ENCODE data around the gene NRROS. TPM values are rescaled to one million over a fixed set of nuclear protein-coding genes. Genes with fewer than 3 reads are reported as not detected.

NRROS gene
- total RNA-seq, 1 donor from 2014 or later = 1.4 TPM

DNA sequence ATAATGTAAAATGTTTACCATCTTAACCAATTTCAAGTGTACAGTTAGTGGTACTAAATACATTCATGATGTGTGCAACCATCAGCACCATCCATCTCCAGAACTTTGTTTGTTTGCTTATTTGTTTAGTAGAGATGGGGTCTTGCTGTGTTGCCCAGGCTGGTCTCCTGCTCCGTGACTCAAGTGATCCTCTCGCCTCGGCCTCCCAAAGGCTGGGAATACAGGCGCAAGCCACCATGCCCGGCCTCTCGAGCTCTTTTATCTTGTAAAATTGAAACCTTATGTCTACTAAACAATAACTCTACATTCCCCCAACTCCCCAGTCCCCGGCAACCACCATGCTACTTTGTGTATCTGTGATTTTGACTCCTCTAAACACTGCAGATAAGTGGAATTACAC, 39.1 kb upstream of the NRROS start:
- no peak overlapping the region for H3K4me3 Mint-ChIP-seq (ENCODE audit: low read depth)
- H3K27ac Mint-ChIP-seq = no peak overlapping the region
- peaks cover 10% of the 10 kb centered on the region for H3K27me3 Mint-ChIP-seq
- TF ChIP-seq, protein P1, sequence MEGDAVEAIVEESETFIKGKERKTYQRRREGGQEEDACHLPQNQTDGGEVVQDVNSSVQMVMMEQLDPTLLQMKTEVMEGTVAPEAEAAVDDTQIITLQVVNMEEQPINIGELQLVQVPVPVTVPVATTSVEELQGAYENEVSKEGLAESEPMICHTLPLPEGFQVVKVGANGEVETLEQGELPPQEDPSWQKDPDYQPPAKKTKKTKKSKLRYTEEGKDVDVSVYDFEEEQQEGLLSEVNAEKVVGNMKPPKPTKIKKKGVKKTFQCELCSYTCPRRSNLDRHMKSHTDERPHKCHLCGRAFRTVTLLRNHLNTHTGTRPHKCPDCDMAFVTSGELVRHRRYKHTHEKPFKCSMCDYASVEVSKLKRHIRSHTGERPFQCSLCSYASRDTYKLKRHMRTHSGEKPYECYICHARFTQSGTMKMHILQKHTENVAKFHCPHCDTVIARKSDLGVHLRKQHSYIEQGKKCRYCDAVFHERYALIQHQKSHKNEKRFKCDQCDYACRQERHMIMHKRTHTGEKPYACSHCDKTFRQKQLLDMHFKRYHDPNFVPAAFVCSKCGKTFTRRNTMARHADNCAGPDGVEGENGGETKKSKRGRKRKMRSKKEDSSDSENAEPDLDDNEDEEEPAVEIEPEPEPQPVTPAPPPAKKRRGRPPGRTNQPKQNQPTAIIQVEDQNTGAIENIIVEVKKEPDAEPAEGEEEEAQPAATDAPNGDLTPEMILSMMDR (IDR thresholded peaks at IDR 0.05; ENCODE audit: unreplicated experiment) = no peak
- H3K9me3 Mint-ChIP-seq (ENCODE audit: low read depth) = no peaks in the 10 kb centered on the region
- no peak for DNase-seq (ENCODE audit: low spot score, unreplicated experiment)
- H3K36me3 Mint-ChIP-seq (ENCODE audit: insufficient read depth) = no peaks in the 10 kb centered on the region
- H3K4me1 Mint-ChIP-seq (ENCODE audit: low read depth) = no peaks in the 10 kb centered on the region

DNA sequence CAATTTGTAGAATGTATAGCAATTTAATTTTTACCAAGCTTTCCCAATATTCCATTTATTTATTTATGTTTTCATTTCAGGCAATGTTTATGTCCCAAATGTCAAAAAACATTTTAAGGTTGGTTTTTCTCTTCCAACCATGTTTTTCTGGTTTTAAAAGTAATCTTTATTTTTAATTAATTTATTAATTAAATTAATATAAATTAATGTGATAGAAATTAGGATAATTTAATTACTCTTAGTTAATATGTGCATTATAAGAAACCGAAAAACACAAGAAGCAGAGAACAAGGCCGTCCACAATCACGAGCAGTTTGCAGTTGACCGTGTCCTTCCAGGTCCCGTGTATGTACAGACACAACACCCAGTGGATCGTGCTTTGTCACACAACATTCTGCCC, 36.8 kb upstream of the NRROS start:
- no peak overlapping the region for H3K27ac Mint-ChIP-seq
- H3K27me3 Mint-ChIP-seq = peaks cover 5% of the 10 kb centered on the region
- H3K36me3 Mint-ChIP-seq (ENCODE audit: insufficient read depth) = no peaks in the 10 kb centered on the region
- H3K4me3 Mint-ChIP-seq (ENCODE audit: low read depth) = no peak overlapping the region
- no peak for DNase-seq (ENCODE audit: low spot score, unreplicated experiment)
- H3K4me1 Mint-ChIP-seq (ENCODE audit: low read depth) = no peaks in the 10 kb centered on the region
- TF ChIP-seq, protein P1 (IDR thresholded peaks at IDR 0.05; ENCODE audit: unreplicated experiment) = no peak
- H3K9me3 Mint-ChIP-seq (ENCODE audit: low read depth) = no peaks in the 10 kb centered on the region

DNA sequence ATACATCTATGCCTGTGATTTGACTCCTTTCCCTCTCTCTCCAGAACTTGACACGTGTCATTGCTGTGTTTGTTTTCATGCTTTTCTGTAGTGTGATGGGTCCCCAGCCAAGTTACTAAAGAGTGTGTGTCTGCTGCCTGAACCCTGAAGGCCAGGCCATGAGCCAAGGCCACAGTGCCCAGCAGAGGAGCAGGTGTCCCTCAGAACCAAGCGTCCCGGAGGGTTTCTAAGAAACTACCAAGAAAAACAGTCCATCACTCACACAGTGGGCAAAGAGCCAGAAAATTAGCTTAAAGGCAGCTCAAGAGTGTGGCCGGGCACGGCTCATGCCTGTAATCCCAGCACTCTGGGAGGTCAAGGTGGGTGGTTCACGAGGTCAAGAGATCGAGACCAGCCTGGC, 35.8 kb upstream of the NRROS start:
- H3K27ac Mint-ChIP-seq = no peak overlapping the region
- H3K4me3 Mint-ChIP-seq (ENCODE audit: low read depth) = no peak overlapping the region

DNA sequence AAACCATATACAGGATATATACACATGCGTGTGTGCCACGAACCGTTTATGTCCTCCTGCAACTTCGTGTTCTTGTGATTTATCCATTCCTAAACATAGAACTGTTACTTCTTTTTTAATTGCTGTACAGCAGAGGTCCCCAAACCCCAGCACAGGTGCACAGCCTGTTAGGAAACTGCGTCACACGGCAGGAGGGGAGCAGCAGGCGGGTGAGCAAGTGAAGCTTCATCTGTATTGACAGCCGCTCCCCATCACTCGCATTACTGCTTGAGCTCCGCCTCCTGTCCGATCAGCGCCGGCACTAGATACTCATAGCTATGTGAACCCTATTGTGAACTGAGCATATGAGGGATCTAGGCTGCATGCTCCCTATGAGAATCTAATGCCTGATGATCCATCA, 34.9 kb upstream of the NRROS start:
- Mint-ChIP-seq H3K4me3 (ENCODE audit: low read depth) (no peak overlapping the region), H3K27ac (no peak overlapping the region), H3K9me3 (ENCODE audit: low read depth) (no peaks in the 10 kb centered on the region), H3K36me3 (ENCODE audit: insufficient read depth) (no peaks in the 10 kb centered on the region), H3K27me3 (peaks cover 5% of the 10 kb centered on the region), H3K4me1 (ENCODE audit: low read depth) (peaks cover 2% of the 10 kb centered on the region)
- no peak for DNase-seq (ENCODE audit: low spot score, unreplicated experiment)
- TF ChIP-seq, protein P1 (IDR thresholded peaks at IDR 0.05; ENCODE audit: unreplicated experiment) = no peak

More for the DNA sequence above, 35.8 kb upstream of the NRROS start:
- no peak for DNase-seq (ENCODE audit: low spot score, unreplicated experiment)
- Mint-ChIP-seq H3K4me1 (ENCODE audit: low read depth) (no peaks in the 10 kb centered on the region), H3K27me3 (peaks cover 5% of the 10 kb centered on the region), H3K9me3 (ENCODE audit: low read depth) (no peaks in the 10 kb centered on the region), H3K36me3 (ENCODE audit: insufficient read depth) (no peaks in the 10 kb centered on the region)
- TF ChIP-seq, protein P1 (IDR thresholded peaks at IDR 0.05; ENCODE audit: unreplicated experiment) = no peak

DNA sequence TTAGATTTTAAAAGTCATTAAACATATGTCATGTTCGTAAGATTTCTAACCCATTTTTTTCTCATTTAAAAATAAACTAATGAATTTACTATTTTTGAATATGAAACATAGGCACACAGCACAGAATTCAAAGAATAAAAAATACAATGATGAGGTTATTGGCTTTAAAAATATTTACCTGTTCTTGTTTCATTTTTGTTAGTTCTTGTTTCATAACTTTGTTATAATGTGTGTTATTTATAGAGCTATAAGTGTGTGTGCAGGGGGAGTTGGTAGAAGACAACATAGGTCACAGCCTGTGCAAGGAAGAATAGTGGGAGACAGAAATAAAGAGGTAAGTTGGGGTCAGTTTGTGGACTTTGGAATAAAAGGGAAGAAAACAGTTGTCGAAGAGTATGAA, 30.8 kb upstream of the NRROS start:
- H3K27ac Mint-ChIP-seq = no peak overlapping the region
- H3K27me3 Mint-ChIP-seq = no peaks in the 10 kb centered on the region
- no peaks in the 10 kb centered on the region for H3K9me3 Mint-ChIP-seq (ENCODE audit: low read depth)
- no peaks in the 10 kb centered on the region for H3K36me3 Mint-ChIP-seq (ENCODE audit: insufficient read depth)
- DNase-seq (ENCODE audit: low spot score, unreplicated experiment) = no peak
- TF ChIP-seq, protein P1 (IDR thresholded peaks at IDR 0.05; ENCODE audit: unreplicated experiment) = no peak
- H3K4me3 Mint-ChIP-seq (ENCODE audit: low read depth) = no peak overlapping the region
- H3K4me1 Mint-ChIP-seq (ENCODE audit: low read depth) = peaks cover 5% of the 10 kb centered on the region

Data from progenitor cell of endocrine pancreas (in vitro differentiated cells).